ENCODE results near the gene USP7.

DNA sequence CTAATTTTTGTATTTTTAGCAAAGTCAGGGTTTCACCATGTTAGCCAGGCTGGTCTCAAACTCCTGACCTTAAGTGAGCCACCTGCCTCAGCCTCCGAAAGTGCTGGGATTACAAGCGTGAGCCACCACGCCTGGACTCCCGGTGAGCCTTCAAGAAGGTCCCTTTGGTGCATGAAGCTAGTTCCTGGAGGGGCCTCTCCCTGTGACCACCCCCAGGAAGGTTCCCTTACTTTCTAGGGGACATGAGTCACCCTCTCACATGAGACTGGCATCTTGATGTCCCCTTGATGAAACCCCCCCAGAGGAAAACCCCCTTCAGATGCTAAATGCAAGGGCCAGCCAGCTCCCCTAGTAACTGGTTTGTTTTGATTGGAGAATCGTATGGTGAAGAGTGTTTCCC, 107.7 kb downstream of the USP7 start:
- TF ChIP-seq, protein P1, sequence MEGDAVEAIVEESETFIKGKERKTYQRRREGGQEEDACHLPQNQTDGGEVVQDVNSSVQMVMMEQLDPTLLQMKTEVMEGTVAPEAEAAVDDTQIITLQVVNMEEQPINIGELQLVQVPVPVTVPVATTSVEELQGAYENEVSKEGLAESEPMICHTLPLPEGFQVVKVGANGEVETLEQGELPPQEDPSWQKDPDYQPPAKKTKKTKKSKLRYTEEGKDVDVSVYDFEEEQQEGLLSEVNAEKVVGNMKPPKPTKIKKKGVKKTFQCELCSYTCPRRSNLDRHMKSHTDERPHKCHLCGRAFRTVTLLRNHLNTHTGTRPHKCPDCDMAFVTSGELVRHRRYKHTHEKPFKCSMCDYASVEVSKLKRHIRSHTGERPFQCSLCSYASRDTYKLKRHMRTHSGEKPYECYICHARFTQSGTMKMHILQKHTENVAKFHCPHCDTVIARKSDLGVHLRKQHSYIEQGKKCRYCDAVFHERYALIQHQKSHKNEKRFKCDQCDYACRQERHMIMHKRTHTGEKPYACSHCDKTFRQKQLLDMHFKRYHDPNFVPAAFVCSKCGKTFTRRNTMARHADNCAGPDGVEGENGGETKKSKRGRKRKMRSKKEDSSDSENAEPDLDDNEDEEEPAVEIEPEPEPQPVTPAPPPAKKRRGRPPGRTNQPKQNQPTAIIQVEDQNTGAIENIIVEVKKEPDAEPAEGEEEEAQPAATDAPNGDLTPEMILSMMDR (IDR thresholded peaks at IDR 0.05): no peak
- TF ChIP-seq POLR2A (IDR thresholded peaks at IDR 0.05) (no peak), EP300 (IDR thresholded peaks at IDR 0.05) (no peak)

Data from ovary (tissue), 3 donors.